Trophoblast cell (in vitro differentiated cells and primary cell): ENCODE results near the gene AMOTL1.

ENCODE experiments used
- DNase-seq, 2 donors: peaks; one replicate each; pipeline ENCODE4 v3.0.0-alpha.2; 2016
- H2AFZ ChIP-seq: 2 replicates; pipeline ENCODE4 v1.6.1; 2013; ENCODE audit warnings: low read length, moderate library complexity, mild to moderate bottlenecking; ENCODE audit not compliant: insufficient read depth, poor library complexity
- H2AK5ac ChIP-seq: 2 replicates; pipeline ENCODE4 v1.6.1; 2013; ENCODE audit warnings: mild to moderate bottlenecking, low read length
- H2BK120ac ChIP-seq: 2 replicates; pipeline ENCODE4 v1.6.1; 2013; ENCODE audit warnings: low read length, mild to moderate bottlenecking, moderate library complexity; ENCODE audit not compliant: insufficient read depth, poor library complexity
- H2BK12ac ChIP-seq: 2 replicates; pipeline ENCODE4 v1.6.1; 2013; ENCODE audit warnings: mild to moderate bottlenecking, low read length, moderate library complexity
- H2BK5ac ChIP-seq: 2 replicates; pipeline ENCODE4 v1.6.1; 2013; ENCODE audit warnings: low read length, low read depth, moderate library complexity, mild to moderate bottlenecking; ENCODE audit not compliant: poor library complexity
- H3K14ac ChIP-seq: 2 replicates; pipeline ENCODE4 v1.6.1; 2013; ENCODE audit warnings: mild to moderate bottlenecking, low read length
- H3K18ac ChIP-seq: 2 replicates; pipeline ENCODE4 v1.6.1; 2013; ENCODE audit warnings: mild to moderate bottlenecking, low read length
- H3K23ac ChIP-seq: 2 replicates; pipeline ENCODE4 v1.6.1; 2013; ENCODE audit warnings: low read length
- H3K27ac ChIP-seq: 2 replicates; pipeline ENCODE4 v1.5.1; 2013; ENCODE audit warnings: low read depth, mild to moderate bottlenecking, inconsistent platforms, low read length, moderate library complexity
- H3K27me3 ChIP-seq: 2 replicates; pipeline ENCODE4 v1.6.1; 2013; ENCODE audit warnings: inconsistent platforms, mild to moderate bottlenecking, low read length, moderate library complexity; ENCODE audit not compliant: insufficient read depth
- H3K36me3 ChIP-seq, 2 experiments: 1 replicate in 1 of 2; 2 replicates in 1 of 2; pipeline ENCODE4 v1.6.1; 2013; ENCODE audit warnings: low read length in 2 of 2, mild to moderate bottlenecking in 2 of 2, moderate library complexity in 1 of 2; ENCODE audit not compliant: insufficient read depth in 2 of 2, control insufficient read depth in 1 of 2
- H3K4ac ChIP-seq: 2 replicates; pipeline ENCODE4 v1.6.1; 2013; ENCODE audit warnings: low read depth, mild to moderate bottlenecking, low read length, moderate library complexity
- H3K4me1 ChIP-seq, 2 experiments: 1 replicate in 1 of 2; 2 replicates in 1 of 2; pipeline ENCODE4 v1.6.1; 2013; ENCODE audit warnings: low read length in 2 of 2, mild to moderate bottlenecking in 2 of 2, moderate library complexity in 1 of 2; ENCODE audit not compliant: insufficient read depth in 2 of 2, control insufficient read depth in 1 of 2
- H3K4me2 ChIP-seq: 2 replicates; pipeline ENCODE4 v1.6.1; 2013; ENCODE audit warnings: inconsistent platforms, mild to moderate bottlenecking, low read length, moderate library complexity
- H3K4me3 ChIP-seq: 2 replicates; pipeline ENCODE4 v1.5.1; 2013; ENCODE audit warnings: mild to moderate bottlenecking, low read depth, low read length, inconsistent platforms
- H3K79me1 ChIP-seq: one replicate; pipeline ENCODE4 v1.6.1; 2013; ENCODE audit warnings: low read length
- H3K79me2 ChIP-seq: 2 replicates; pipeline ENCODE4 v1.6.1; 2013; ENCODE audit warnings: low read length, mild to moderate bottlenecking; ENCODE audit not compliant: control insufficient read depth, insufficient read depth, poor library complexity
- H3K9ac ChIP-seq: 2 replicates; pipeline ENCODE4 v1.6.1; 2013; ENCODE audit warnings: mild to moderate bottlenecking, low read length
- H3K9me3 ChIP-seq: 2 replicates; pipeline ENCODE4 v1.6.1; 2013; ENCODE audit warnings: low read depth, mild to moderate bottlenecking, control low read depth, inconsistent platforms, low read length; ENCODE audit not compliant: insufficient read depth
- H4K12ac ChIP-seq: 2 replicates; pipeline ENCODE4 v1.6.1; 2013; ENCODE audit warnings: low read depth, mild to moderate bottlenecking, low read length, moderate library complexity
- H4K8ac ChIP-seq: 2 replicates; pipeline ENCODE4 v1.6.1; 2013; ENCODE audit warnings: low read depth, mild to moderate bottlenecking, low read length, moderate library complexity
- H4K91ac ChIP-seq: one replicate; pipeline ENCODE4 v1.6.1; 2013; ENCODE audit warnings: low read depth, mild to moderate bottlenecking, low read length, moderate library complexity
- WGBS: extraction: QIAGEN DNeasy Blood & Tissue Kit; methylation state at CpG from one replicate; pipeline ENCODE4 v1.1.7; 2013; ENCODE audit warnings: missing lambda C conversion rate; ENCODE audit not compliant: insufficient read length, insufficient coverage; ENCODE audit errors: extremely low coverage; 5-methylcytosine and 5-hydroxymethylcytosine counted together

The AMOTL1 gene

DNA sequence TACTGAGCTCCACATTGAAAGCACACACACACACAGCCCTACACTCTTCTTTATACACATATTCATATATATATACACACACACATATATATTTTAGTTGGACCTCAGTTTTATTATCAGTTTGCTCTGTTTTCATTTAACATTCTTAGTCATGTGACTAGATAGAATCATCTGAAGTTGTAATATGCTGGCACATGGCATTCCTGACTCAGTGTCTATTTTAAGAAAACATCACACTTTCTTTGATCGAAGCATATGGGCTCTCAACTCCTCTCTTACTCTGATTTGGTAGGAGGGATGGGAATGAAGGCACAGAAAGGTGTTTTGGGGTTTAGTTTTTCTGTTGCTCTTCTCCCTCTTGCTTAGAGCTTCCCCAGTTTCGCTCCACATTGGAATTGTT, 24.8 kb downstream of the AMOTL1 start:
- H2BK12ac ChIP-seq, result no peak overlapping the region
- no peak overlapping the region for H4K8ac ChIP-seq
- no peak for DNase-seq
- H3K23ac ChIP-seq, result no peak overlapping the region
- peaks cover 0 to 2% of the 10 kb centered on the region in 2 experiments for H3K36me3 ChIP-seq
- no peak overlapping the region for H2AFZ ChIP-seq
- H3K27ac ChIP-seq, result no peak overlapping the region
- H3K9ac ChIP-seq, result no peak overlapping the region
- peaks cover 6 to 14% of the 10 kb centered on the region in 2 experiments for H3K4me1 ChIP-seq
- no peak overlapping the region for H2AK5ac ChIP-seq
- no peaks in the 10 kb centered on the region for H3K9me3 ChIP-seq
- H2BK5ac ChIP-seq, result no peak overlapping the region
- H3K4me3 ChIP-seq, result no peak overlapping the region
- H3K4ac ChIP-seq, result peak overlapping the region; percentile 46
- H3K18ac ChIP-seq, result no peak overlapping the region
- peaks cover 14% of the 10 kb centered on the region for H3K79me2 ChIP-seq
- no peak overlapping the region for H2BK120ac ChIP-seq
- no peak overlapping the region for H4K91ac ChIP-seq
- H4K12ac ChIP-seq, result no peak overlapping the region
- H3K27me3 ChIP-seq, result no peaks in the 10 kb centered on the region
- no peak overlapping the region for H3K14ac ChIP-seq
- H3K4me2 ChIP-seq, result no peak overlapping the region
- WGBS, result no CpG with 5 or more reads among the region's 2 CpGs
- no peaks in the 10 kb centered on the region for H3K79me1 ChIP-seq

DNA sequence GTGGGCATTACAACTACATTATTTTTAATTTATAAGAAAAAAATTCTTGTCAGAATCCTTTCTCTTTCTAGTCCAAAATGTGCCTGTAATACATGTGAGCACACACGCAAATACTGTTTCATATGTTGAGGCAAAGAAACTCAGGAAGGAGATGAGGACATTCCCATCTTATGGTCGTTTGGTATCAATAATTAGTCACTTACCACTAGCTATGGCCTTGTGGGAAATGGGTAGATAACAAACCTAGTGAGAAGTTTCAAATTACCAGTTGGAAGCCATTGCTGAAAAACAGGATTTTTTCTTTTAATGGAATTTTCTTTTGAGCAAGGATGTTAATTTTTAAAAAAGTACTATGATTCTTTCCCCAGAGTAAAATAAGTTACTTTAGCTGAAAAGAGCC, 25.7 kb downstream of the AMOTL1 start:
- Histone ChIP-seq H3K4me2 (no peak overlapping the region), H3K79me1 (no peaks in the 10 kb centered on the region), H2AK5ac (no peak overlapping the region), H4K12ac (no peak overlapping the region), H2BK5ac (no peak overlapping the region), H3K4ac (peak overlapping the region; percentile 15), H2AFZ (no peak overlapping the region), H3K9ac (no peak overlapping the region), H3K18ac (no peak overlapping the region), H3K14ac (no peak overlapping the region), H4K8ac (no peak overlapping the region), H3K27ac (no peak overlapping the region), H2BK120ac (no peak overlapping the region), H2BK12ac (no peak overlapping the region), H3K36me3 (peaks cover 0 to 2% of the 10 kb centered on the region in 2 experiments), H3K4me1 (peaks cover 6 to 12% of the 10 kb centered on the region in 2 experiments), H3K27me3 (no peaks in the 10 kb centered on the region), H3K23ac (no peak overlapping the region), H3K9me3 (no peaks in the 10 kb centered on the region), H3K4me3 (no peak overlapping the region), H3K79me2 (peaks cover 11% of the 10 kb centered on the region), H4K91ac (no peak overlapping the region)
- no CpG with 5 or more reads among the region's 2 CpGs for WGBS
- DNase-seq, result no peak

DNA sequence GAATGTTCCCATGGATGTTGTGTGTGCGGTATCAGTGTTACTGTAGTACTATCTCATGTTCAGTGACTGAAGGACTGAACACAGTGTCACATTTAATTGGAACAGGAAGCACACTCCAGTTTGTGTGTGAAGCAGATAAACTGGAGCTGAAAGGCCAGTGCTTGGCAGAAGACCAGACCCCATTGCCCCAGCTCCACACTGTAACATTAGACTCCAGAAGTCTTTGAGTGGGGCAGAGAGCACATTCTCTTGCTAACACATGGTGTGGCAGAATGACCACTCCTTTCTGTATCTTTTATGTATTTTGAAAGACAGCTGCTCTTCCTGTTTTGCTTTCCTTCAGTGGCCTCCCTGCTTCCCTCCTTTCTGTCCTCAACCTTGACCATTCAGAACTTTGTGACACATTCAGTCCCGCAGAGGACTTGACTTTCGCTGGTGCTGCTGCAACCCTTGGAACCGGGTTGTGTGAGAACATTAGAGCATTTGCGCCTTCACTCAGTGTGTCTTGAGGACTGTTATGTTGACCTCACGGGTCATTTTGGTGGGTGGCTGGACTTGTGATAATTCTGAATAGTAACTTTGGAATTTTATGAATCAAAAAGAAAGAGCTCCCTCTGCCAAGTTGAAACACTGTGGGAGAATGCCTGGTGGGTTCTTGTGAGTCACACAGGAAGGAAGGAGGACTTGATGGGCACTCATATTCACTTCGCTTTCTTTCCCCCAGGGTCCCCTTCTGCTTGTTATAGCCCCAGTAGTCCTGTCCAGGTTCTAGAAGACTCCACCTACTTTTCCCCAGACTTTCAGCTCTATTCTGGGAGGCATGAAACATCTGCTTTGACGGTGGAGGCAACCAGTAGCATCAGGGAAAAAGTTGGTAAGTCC, 26.4 kb downstream of the AMOTL1 start:
- no peak for DNase-seq
- H3K4ac ChIP-seq, result peak overlapping the region; percentile 17
- WGBS, result no CpG with 5 or more reads among the region's 8 CpGs
- no peak overlapping the region for H4K8ac ChIP-seq
- no peak overlapping the region for H3K14ac ChIP-seq
- H3K23ac ChIP-seq, result no peak overlapping the region
- H3K79me1 ChIP-seq, result no peaks in the 10 kb centered on the region
- H3K36me3 ChIP-seq, result peaks cover 3 to 6% of the 10 kb centered on the region in 2 experiments
- no peak overlapping the region for H3K4me2 ChIP-seq
- no peaks in the 10 kb centered on the region for H3K27me3 ChIP-seq
- no peak overlapping the region for H3K9ac ChIP-seq
- no peak overlapping the region for H2BK120ac ChIP-seq
- no peak overlapping the region for H2AFZ ChIP-seq
- H3K4me3 ChIP-seq, result no peak overlapping the region
- H3K9me3 ChIP-seq, result peaks cover 3% of the 10 kb centered on the region
- H2BK12ac ChIP-seq, result no peak overlapping the region
- H3K79me2 ChIP-seq, result peaks cover 11% of the 10 kb centered on the region
- H3K18ac ChIP-seq, result no peak overlapping the region
- H4K91ac ChIP-seq, result no peak overlapping the region
- no peak overlapping the region for H4K12ac ChIP-seq
- H2AK5ac ChIP-seq, result no peak overlapping the region
- H2BK5ac ChIP-seq, result no peak overlapping the region
- H3K4me1 ChIP-seq, result peaks cover 6 to 12% of the 10 kb centered on the region in 2 experiments
- H3K27ac ChIP-seq, result no peak overlapping the region

DNA sequence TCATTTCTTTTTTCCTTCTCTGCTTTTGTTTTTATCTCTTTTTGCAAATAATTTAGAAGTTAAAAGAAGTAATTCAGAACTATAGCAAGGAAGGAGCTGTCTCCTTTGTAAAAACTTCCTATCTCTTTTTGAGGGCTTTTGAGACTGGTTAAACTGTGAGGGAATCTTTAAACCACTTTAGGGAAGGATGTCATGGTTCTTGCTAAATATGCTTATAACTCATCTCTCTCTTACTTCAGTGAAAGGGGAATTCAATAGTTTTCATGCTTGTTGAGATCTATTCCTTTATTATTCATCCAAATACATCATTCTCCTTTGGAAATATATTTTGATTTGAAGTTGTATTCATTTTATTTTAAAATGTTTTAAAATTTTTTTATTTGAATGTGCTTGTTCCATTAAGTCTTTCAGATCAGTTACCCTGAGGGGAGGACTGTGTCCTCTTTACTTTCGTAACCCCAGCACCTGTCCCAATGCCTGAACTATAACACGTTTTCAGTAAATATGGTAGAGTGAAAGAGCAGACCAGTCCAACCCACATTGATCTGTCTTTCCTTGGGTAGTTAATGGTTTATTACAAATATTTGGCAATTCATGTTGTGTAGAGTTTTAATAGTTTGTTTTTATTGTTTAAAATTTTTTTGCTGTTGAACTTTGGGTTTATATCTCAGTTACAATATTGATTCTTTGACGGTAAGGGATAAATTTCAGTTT, 27.5 kb downstream of the AMOTL1 start:
- Histone ChIP-seq H3K4me1 (peaks cover 6 to 9% of the 10 kb centered on the region in 2 experiments), H3K79me1 (no peaks in the 10 kb centered on the region), H3K9ac (no peak overlapping the region), H4K91ac (no peak overlapping the region), H3K23ac (no peak overlapping the region), H2BK120ac (no peak overlapping the region), H3K4me3 (no peak overlapping the region), H2BK5ac (no peak overlapping the region), H2BK12ac (no peak overlapping the region), H2AK5ac (no peak overlapping the region), H3K18ac (no peak overlapping the region), H3K9me3 (peaks cover 5% of the 10 kb centered on the region), H3K14ac (no peak overlapping the region), H4K8ac (no peak overlapping the region), H2AFZ (no peak overlapping the region), H3K27me3 (no peaks in the 10 kb centered on the region), H3K4me2 (no peak overlapping the region), H3K36me3 (peaks cover 11 to 15% of the 10 kb centered on the region in 2 experiments), H4K12ac (no peak overlapping the region), H3K4ac (no peak overlapping the region), H3K79me2 (peaks cover 8% of the 10 kb centered on the region), H3K27ac (no peak overlapping the region)
- WGBS, result no CpG with 5 or more reads among the region's 3 CpGs
- DNase-seq, result no peak
